Smooth muscle cell (in vitro differentiated cells): ENCODE measurements around the gene TBCD. TPM values are rescaled to one million over a fixed set of nuclear protein-coding genes. Genes with fewer than 3 reads are reported as not detected.

ENCODE experiments used
- DNase-seq: peaks from one replicate; lab custom pipeline; 2025; ENCODE audit not compliant: unreplicated experiment; lab: John Stamatoyannopoulos, UW
- H2AFZ ChIP-seq: fragments of 200-600 bp; sonication (generic); 2 replicates; pipeline ENCODE4 v1.6.0; 2016; ENCODE audit warnings: antibody characterized with exemption, low read depth, mild to moderate bottlenecking
- H3F3A ChIP-seq: fragments of 200-600 bp; sonication (generic); 2 replicates; pipeline ENCODE4 v1.6.0; 2017; ENCODE audit warnings: antibody characterized with exemption, low read depth
- H3K27ac ChIP-seq: fragments of 200-600 bp; sonication (generic); 2 replicates; pipeline ENCODE4 v1.5.1; 2016; ENCODE audit warnings: low read depth, mild to moderate bottlenecking
- H3K27me3 ChIP-seq: fragments of 200-600 bp; sonication (generic); 2 replicates; pipeline ENCODE4 v1.6.1; 2016; ENCODE audit warnings: low read depth, mild to moderate bottlenecking
- H3K36me3 ChIP-seq: fragments of 200-600 bp; sonication (generic); 2 replicates; pipeline ENCODE4 v1.5.1; 2016; ENCODE audit warnings: low read depth
- H3K4me1 ChIP-seq: fragments of 200-600 bp; sonication (generic); 2 replicates; pipeline ENCODE4 v1.5.1; 2016; ENCODE audit warnings: low read depth
- H3K4me2 ChIP-seq: fragments of 200-600 bp; sonication (generic); 2 replicates; pipeline ENCODE4 v1.6.0; 2016; ENCODE audit warnings: mild to moderate bottlenecking
- H3K4me3 ChIP-seq: fragments of 200-600 bp; sonication (generic); 2 replicates; pipeline ENCODE4 v1.5.1; 2016; ENCODE audit warnings: mild to moderate bottlenecking
- H3K79me2 ChIP-seq: fragments of 200-600 bp; sonication (generic); 2 replicates; pipeline ENCODE4 v1.6.0; 2016; ENCODE audit warnings: low read depth, mild to moderate bottlenecking
- H3K9ac ChIP-seq: fragments of 200-600 bp; sonication (generic); 2 replicates; pipeline ENCODE4 v1.6.0; 2016; ENCODE audit warnings: low read depth
- H3K9me3 ChIP-seq: fragments of 200-600 bp; sonication (generic); replicated peaks from 2 replicates; pipeline ENCODE4 v1.5.1; 2016; ENCODE audit warnings: low read depth
- H4K20me1 ChIP-seq: fragments of 200-600 bp; sonication (generic); 2 replicates; pipeline ENCODE4 v1.6.0; 2016; ENCODE audit warnings: low read depth
- CTCF ChIP-seq: fragments of 200-600 bp; sonication (generic); IDR thresholded peaks from 2 replicates; pipeline ENCODE4 v1.5.1; 2017; ENCODE audit warnings: borderline replicate concordance, mild to moderate bottlenecking, antibody characterized with exemption; ENCODE audit not compliant: insufficient read depth, poor library complexity, severe bottlenecking
- WGBS: methylation state at CpG from one replicate; pipeline ENCODE4 v1.1.7; 2016; ENCODE audit warnings: low lambda C conversion rate; 5-methylcytosine and 5-hydroxymethylcytosine counted together
- polyA plus RNA-seq: library from polyadenylated mRNA; unstranded; fragments of >200 nt; fragmentation: Nextera tagmentation; extraction: Ambion mirVana; gene quantifications from 2 replicates; pipeline ENCODE4 v1.2.1, GENCODE V29; 2016
- total RNA-seq: library from RNA; depleted of rRNA; stranded (reverse); fragments of >200 nt; gene quantifications from 2 replicates; pipeline ENCODE4 v1.2.3, GENCODE V29; 2014

The TBCD gene
- total and polyA plus RNA-seq, 2 experiments from 2014 or later = 29.1 to 38.8 TPM

GRCh38 chr17:82820278-82821251 is 68.7 kb downstream of the TBCD start:
- Histone ChIP-seq H3K27ac (no peak overlapping the region), H3K4me2 (no peak overlapping the region), H4K20me1 (no peaks in the 10 kb centered on the region), H3K9ac (no peak overlapping the region), H3K4me1 (no peaks in the 10 kb centered on the region), H3K4me3 (no peak overlapping the region), H2AFZ (no peak overlapping the region), H3K36me3 (no peaks in the 10 kb centered on the region), H3F3A (no peaks in the 10 kb centered on the region), H3K79me2 (no peaks in the 10 kb centered on the region), H3K9me3 (peaks cover 5% of the 10 kb centered on the region), H3K27me3 (no peaks in the 10 kb centered on the region)
- TF ChIP-seq CTCF = no peak
- 94% methylated on average over 5 of the region's 5 CpGs for WGBS
- no peak for DNase-seq

GRCh38 chr17:82821554-82821953 is 69.7 kb downstream of the TBCD start:
- Histone ChIP-seq H3K4me2 (no peak overlapping the region), H3K4me1 (no peaks in the 10 kb centered on the region), H3K27me3 (no peaks in the 10 kb centered on the region), H3K4me3 (no peak overlapping the region), H4K20me1 (no peaks in the 10 kb centered on the region), H3F3A (no peaks in the 10 kb centered on the region), H3K27ac (no peak overlapping the region), H3K9ac (no peak overlapping the region), H3K36me3 (no peaks in the 10 kb centered on the region), H3K9me3 (peaks cover 5% of the 10 kb centered on the region), H3K79me2 (no peaks in the 10 kb centered on the region), H2AFZ (no peak overlapping the region)
- no peak for TF ChIP-seq CTCF
- no peak for DNase-seq
- WGBS = 95% methylated on average over 2 of the region's 2 CpGs

- WGBS = 90% methylated on average over 16 of the region's 16 CpGs
- no peak overlapping the region for H3K4me3 ChIP-seq
- H3K36me3 ChIP-seq = no peaks in the 10 kb centered on the region
- no peaks in the 10 kb centered on the region for H3F3A ChIP-seq
- no peak overlapping the region for H2AFZ ChIP-seq
- no peaks in the 10 kb centered on the region for H3K4me1 ChIP-seq
- H3K79me2 ChIP-seq = no peaks in the 10 kb centered on the region
- no peak overlapping the region for H3K4me2 ChIP-seq
- peaks cover 5% of the 10 kb centered on the region for H3K9me3 ChIP-seq
- no peak for TF ChIP-seq CTCF
- H3K27ac ChIP-seq = no peak overlapping the region
- no peak for DNase-seq
- no peaks in the 10 kb centered on the region for H3K27me3 ChIP-seq
- no peaks in the 10 kb centered on the region for H4K20me1 ChIP-seq
- no peak overlapping the region for H3K9ac ChIP-seq
Observed at GRCh38 chr17:82822281-82822680, 70.4 kb downstream of the TBCD start.
